Neural progenitor cell (in vitro differentiated cells): ENCODE measurements around the gene PHACTR1. TPM values are rescaled to one million over a fixed set of nuclear protein-coding genes. Genes with fewer than 3 reads are reported as not detected.

Experiments
- DNase-seq: peaks from one replicate; pipeline ENCODE4 v3.0.0-alpha.2; 2016; ENCODE audit warnings: low spot score
- H2AFZ ChIP-seq: fragments of 200-600 bp; sonication (generic); replicated peaks from 2 replicates; pipeline ENCODE4 v1.6.1; 2016; ENCODE audit warnings: antibody characterized with exemption
- H3F3A ChIP-seq: fragments of 200-600 bp; sonication (generic); 2 replicates; pipeline ENCODE4 v1.6.1; 2016; ENCODE audit warnings: antibody characterized with exemption, low read depth
- H3K27ac ChIP-seq: fragments of 200-600 bp; sonication (generic); 2 replicates; pipeline ENCODE4 v1.5.1; 2016; ENCODE audit warnings: mild to moderate bottlenecking
- H3K27me3 ChIP-seq: fragments of 200-600 bp; sonication (generic); 2 replicates; pipeline ENCODE4 v1.6.1; 2016; ENCODE audit warnings: mild to moderate bottlenecking, moderate library complexity
- H3K36me3 ChIP-seq: fragments of 200-600 bp; sonication (generic); 2 replicates; pipeline ENCODE4 v1.5.1; 2016
- H3K4me1 ChIP-seq: fragments of 200-600 bp; sonication (generic); 2 replicates; pipeline ENCODE4 v1.6.1; 2016; ENCODE audit warnings: mixed run types
- H3K4me2 ChIP-seq: fragments of 200-600 bp; sonication (generic); 2 replicates; pipeline ENCODE4 v1.6.1; 2016
- H3K4me3 ChIP-seq: fragments of 200-600 bp; sonication (generic); 2 replicates; pipeline ENCODE4 v1.5.1; 2016
- H3K79me2 ChIP-seq: fragments of 200-600 bp; sonication (generic); 2 replicates; pipeline ENCODE4 v1.6.1; 2016; ENCODE audit warnings: low read depth
- H3K9ac ChIP-seq: fragments of 200-600 bp; sonication (generic); 2 replicates; pipeline ENCODE4 v1.6.1; 2016
- H3K9me3 ChIP-seq: fragments of 200-600 bp; sonication (generic); 2 replicates; pipeline ENCODE4 v1.5.1; 2016; ENCODE audit warnings: low read depth
- H4K20me1 ChIP-seq: fragments of 200-600 bp; sonication (generic); 2 replicates; pipeline ENCODE4 v1.6.1; 2016; ENCODE audit warnings: low read depth
- H3K27ac Mint-ChIP-seq: 3 replicates; pipeline ENCODE4 v1.8.0; 2021; ENCODE audit warnings: mixed read lengths
- H3K27me3 Mint-ChIP-seq: 2 replicates; pipeline ENCODE4 v1.8.0; 2022; ENCODE audit warnings: low read depth, mild to moderate bottlenecking, inconsistent platforms, moderate library complexity, mixed read lengths; ENCODE audit not compliant: insufficient read depth
- H3K36me3 Mint-ChIP-seq: 3 replicates; pipeline ENCODE4 v1.8.0; 2021; ENCODE audit warnings: mixed read lengths
- H3K4me1 Mint-ChIP-seq: 3 replicates; pipeline ENCODE4 v1.8.0; 2021; ENCODE audit warnings: mixed read lengths
- H3K4me3 Mint-ChIP-seq: 3 replicates; pipeline ENCODE4 v1.8.0; 2021; ENCODE audit warnings: mild to moderate bottlenecking, moderate library complexity, mixed read lengths
- H3K9me3 Mint-ChIP-seq: 3 replicates; pipeline ENCODE4 v1.8.0; 2020; ENCODE audit warnings: mixed read lengths
- EZH2 ChIP-seq: fragments of 200-600 bp; sonication (generic); IDR thresholded peaks from 2 replicates; pipeline ENCODE4 v1.6.1; 2017; ENCODE audit warnings: antibody characterized with exemption, mild to moderate bottlenecking, moderate library complexity
- EZH2phosphoT487 ChIP-seq: fragments of 200-600 bp; sonication (generic); IDR thresholded peaks from 2 replicates; pipeline ENCODE4 v1.6.1; 2017; ENCODE audit warnings: antibody characterized with exemption
- total RNA-seq: library from RNA; depleted of rRNA; stranded (reverse); fragments of >200 nt; gene quantifications from 2 replicates; pipeline ENCODE4 v1.2.3, GENCODE V29; 2015; ENCODE audit warnings: low replicate concordance
- TF ChIP-seq, protein P1 (sequence below): fragments of 200-600 bp; sonication (generic); IDR thresholded peaks from 2 replicates; pipeline ENCODE4 v1.5.1; 2017; ENCODE audit warnings: antibody characterized with exemption, mild to moderate bottlenecking

The PHACTR1 gene
- total RNA-seq, 1 donor from 2014 or later = 2.4 TPM

DNA sequence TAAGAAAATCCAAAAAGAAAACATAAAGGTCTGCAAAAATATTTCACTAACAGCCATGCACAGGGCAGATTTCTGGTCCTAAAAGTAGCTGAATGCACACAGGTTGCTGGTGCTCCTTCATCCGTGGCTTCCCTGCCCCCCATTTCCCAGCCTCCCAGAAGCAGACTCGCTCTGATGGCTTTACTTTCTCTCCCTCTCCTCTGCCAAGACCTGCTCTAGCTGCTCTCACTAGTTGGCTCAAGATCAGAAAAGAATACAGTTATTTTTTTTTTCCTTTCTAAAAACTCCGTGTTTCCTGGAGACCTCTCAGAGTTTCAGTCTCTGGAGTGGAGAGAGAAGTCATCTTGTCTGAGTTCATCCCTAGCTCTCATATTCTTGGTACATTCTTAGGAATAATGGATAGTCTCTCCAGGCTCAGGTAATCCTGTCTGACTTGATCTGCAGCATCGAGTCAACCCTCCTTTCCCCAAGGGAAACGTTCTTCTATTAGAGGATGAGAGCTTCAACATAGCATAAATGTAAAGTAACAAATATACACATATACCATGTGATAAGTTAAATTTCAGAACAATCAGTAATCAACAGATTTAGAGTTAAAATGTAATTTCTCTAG, 397.5 kb downstream of the PHACTR1 start:
- H3K79me2 ChIP-seq = no peaks in the 10 kb centered on the region
- Mint-ChIP-seq H3K4me3 (no peak overlapping the region), H3K27me3 (peaks cover 2% of the 10 kb centered on the region), H3K9me3 (peaks cover 19% of the 10 kb centered on the region), H3K36me3 (peaks cover 2% of the 10 kb centered on the region), H3K27ac (no peak overlapping the region), H3K4me1 (peaks cover 8% of the 10 kb centered on the region)
- no peak overlapping the region for H3K4me3 ChIP-seq
- no peaks in the 10 kb centered on the region for H3K27me3 ChIP-seq
- H3K4me2 ChIP-seq = no peak overlapping the region
- H3K9me3 ChIP-seq = no peaks in the 10 kb centered on the region
- H3K4me1 ChIP-seq = peaks cover 10% of the 10 kb centered on the region
- H2AFZ ChIP-seq = no peak overlapping the region
- no peaks in the 10 kb centered on the region for H4K20me1 ChIP-seq
- no peak overlapping the region for H3K9ac ChIP-seq
- no peaks in the 10 kb centered on the region for H3F3A ChIP-seq
- no peaks in the 10 kb centered on the region for H3K36me3 ChIP-seq
- DNase-seq = no peak
- H3K27ac ChIP-seq = no peak overlapping the region
- TF ChIP-seq EZH2 = no peak
- TF ChIP-seq EZH2phosphoT487 = no peak
- TF ChIP-seq, protein P1, sequence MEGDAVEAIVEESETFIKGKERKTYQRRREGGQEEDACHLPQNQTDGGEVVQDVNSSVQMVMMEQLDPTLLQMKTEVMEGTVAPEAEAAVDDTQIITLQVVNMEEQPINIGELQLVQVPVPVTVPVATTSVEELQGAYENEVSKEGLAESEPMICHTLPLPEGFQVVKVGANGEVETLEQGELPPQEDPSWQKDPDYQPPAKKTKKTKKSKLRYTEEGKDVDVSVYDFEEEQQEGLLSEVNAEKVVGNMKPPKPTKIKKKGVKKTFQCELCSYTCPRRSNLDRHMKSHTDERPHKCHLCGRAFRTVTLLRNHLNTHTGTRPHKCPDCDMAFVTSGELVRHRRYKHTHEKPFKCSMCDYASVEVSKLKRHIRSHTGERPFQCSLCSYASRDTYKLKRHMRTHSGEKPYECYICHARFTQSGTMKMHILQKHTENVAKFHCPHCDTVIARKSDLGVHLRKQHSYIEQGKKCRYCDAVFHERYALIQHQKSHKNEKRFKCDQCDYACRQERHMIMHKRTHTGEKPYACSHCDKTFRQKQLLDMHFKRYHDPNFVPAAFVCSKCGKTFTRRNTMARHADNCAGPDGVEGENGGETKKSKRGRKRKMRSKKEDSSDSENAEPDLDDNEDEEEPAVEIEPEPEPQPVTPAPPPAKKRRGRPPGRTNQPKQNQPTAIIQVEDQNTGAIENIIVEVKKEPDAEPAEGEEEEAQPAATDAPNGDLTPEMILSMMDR = no peak

DNA sequence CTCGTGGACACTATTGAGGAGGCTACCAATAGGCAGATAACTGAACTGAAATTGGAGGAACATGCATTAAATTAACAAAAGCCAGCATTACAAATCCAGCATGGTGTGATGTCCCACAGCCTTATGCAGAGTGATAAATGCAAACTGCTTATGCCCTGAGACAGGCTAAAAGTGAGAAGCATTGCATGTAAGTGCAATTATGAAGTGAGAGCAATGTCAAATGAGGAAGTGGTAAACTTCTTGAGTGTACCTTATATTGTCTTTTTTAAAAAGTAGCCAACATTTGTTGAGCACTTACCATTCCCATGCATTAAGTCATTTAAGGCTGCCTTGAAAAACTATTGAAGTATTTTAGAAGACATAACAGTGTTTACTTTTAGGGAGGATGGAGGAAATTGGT, 399.6 kb downstream of the PHACTR1 start:
- Histone ChIP-seq H3K36me3 (no peaks in the 10 kb centered on the region), H3K79me2 (no peaks in the 10 kb centered on the region), H3K9me3 (no peaks in the 10 kb centered on the region), H3K9ac (no peak overlapping the region), H3F3A (no peaks in the 10 kb centered on the region), H3K4me3 (no peak overlapping the region), H2AFZ (no peak overlapping the region), H3K27ac (no peak overlapping the region), H3K4me2 (no peak overlapping the region), H4K20me1 (no peaks in the 10 kb centered on the region), H3K4me1 (peaks cover 16% of the 10 kb centered on the region), H3K27me3 (no peaks in the 10 kb centered on the region)
- no peak for DNase-seq
- Mint-ChIP-seq H3K36me3 (no peaks in the 10 kb centered on the region), H3K4me3 (no peak overlapping the region), H3K4me1 (peaks cover 12% of the 10 kb centered on the region), H3K9me3 (peaks cover 4% of the 10 kb centered on the region), H3K27ac (no peak overlapping the region), H3K27me3 (peaks cover 2% of the 10 kb centered on the region)
- TF ChIP-seq EZH2 (no peak), EZH2phosphoT487 (no peak)
- TF ChIP-seq, protein P1 = no peak

DNA sequence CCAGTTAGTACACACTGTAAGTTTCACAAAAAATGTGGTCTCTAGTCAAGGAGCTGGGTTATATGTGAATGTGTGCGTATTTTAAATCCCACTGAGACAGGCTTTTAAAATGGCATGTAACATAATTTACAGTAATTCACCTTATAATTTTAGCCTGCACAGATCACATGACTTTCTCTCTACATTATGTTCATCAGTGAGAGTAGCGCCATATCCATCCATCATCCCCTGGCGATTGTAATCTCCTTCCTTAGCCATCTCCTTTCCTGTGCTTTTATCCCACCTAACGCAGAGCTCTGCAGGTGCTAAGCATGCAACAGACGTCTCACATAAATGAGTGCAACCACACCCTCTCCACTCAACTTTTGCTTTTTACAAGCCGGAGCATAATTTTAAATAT, 401.0 kb downstream of the PHACTR1 start:
- Histone ChIP-seq H3K27me3 (no peaks in the 10 kb centered on the region), H4K20me1 (no peaks in the 10 kb centered on the region), H3K4me3 (no peak overlapping the region), H3K4me2 (no peak overlapping the region), H3K36me3 (no peaks in the 10 kb centered on the region), H3K4me1 (peaks cover 18% of the 10 kb centered on the region), H3K27ac (no peak overlapping the region), H2AFZ (no peak overlapping the region), H3K79me2 (no peaks in the 10 kb centered on the region), H3K9ac (no peak overlapping the region), H3F3A (no peaks in the 10 kb centered on the region), H3K9me3 (no peaks in the 10 kb centered on the region)
- H3K27me3 Mint-ChIP-seq = peaks cover 2% of the 10 kb centered on the region
- peaks cover 12% of the 10 kb centered on the region for H3K4me1 Mint-ChIP-seq
- H3K27ac Mint-ChIP-seq = no peak overlapping the region
- H3K36me3 Mint-ChIP-seq = no peaks in the 10 kb centered on the region
- H3K9me3 Mint-ChIP-seq = no peaks in the 10 kb centered on the region
- TF ChIP-seq EZH2 (no peak), EZH2phosphoT487 (no peak)
- TF ChIP-seq, protein P1 = no peak
- DNase-seq = no peak
- H3K4me3 Mint-ChIP-seq = no peak overlapping the region
